ENCODE results near the gene ERG.

DNA sequence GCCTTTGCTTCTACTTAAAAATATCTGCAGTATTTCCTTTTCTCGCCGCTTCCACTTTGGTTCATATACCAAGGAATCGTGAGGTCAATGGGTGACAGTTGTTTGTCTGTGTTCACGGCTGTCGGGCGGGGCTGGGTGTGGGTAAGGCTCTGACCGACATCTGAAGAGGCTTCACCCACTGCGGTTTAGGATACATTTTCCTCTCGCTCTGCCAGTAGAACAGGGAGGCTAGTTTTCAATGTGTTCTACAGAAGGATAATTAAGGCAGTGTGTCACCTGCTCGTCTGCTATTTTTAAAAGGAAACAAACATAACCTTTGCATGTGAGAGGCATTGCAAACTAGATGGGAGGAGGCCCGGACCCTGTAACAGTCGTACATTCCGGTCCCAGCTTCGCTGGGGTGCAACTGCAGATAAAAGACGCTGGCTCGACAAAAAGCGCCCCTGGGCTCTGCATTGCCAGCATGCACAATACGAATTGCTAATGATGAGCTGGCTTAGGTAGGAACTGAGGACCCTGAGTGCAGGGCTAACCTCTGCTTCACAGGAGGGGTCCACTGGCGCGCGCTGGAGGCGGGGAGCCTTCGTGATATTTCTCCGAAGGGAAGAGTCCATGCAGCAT is 8.5 kb upstream of the ERG start:
- no peak for TF ChIP-seq CTCF (IDR thresholded peaks at IDR 0.05)
- no peak for TF ChIP-seq POLR2A (IDR thresholded peaks at IDR 0.05)

Measured in heart left ventricle (tissue), 13 donors.